ENCODE data around the gene FSD2.

The FSD2 gene

DNA sequence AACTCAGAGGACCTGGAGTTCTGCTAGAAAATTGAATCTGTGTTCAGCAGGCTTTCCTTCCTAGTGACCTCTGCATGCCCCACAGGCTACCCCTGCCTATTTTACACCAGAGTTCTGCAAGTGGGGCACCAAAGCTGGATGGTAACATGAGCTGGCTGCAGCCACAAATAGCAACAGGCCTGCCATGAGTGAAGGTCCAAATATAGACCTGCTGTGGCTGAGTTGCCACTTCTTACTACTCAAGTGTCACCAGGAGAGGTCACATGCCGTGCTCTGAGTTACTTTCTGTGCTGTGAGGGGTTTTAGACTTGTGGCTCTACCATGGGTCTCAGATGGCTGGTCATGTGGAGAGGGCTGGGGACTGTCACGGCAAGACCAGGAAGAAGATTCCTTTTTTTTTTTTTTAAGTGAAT is at the start of gene FSD2:
Gene FSD2, minus strand, starts transcription at position 76 of the 413 bp plus-strand sequence. CDS start 18,679 bp downstream, outside the sequence.
- TF ChIP-seq, protein P1, sequence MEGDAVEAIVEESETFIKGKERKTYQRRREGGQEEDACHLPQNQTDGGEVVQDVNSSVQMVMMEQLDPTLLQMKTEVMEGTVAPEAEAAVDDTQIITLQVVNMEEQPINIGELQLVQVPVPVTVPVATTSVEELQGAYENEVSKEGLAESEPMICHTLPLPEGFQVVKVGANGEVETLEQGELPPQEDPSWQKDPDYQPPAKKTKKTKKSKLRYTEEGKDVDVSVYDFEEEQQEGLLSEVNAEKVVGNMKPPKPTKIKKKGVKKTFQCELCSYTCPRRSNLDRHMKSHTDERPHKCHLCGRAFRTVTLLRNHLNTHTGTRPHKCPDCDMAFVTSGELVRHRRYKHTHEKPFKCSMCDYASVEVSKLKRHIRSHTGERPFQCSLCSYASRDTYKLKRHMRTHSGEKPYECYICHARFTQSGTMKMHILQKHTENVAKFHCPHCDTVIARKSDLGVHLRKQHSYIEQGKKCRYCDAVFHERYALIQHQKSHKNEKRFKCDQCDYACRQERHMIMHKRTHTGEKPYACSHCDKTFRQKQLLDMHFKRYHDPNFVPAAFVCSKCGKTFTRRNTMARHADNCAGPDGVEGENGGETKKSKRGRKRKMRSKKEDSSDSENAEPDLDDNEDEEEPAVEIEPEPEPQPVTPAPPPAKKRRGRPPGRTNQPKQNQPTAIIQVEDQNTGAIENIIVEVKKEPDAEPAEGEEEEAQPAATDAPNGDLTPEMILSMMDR (conservative IDR thresholded peaks at IDR 0.05; ENCODE audit: low read depth): no peak
- H3K27ac ChIP-seq: no peak within 1 kb of the TSS
- ChIA-PET CTCF (interaction anchor here (0.7 kb wide), 1 partner anchor 263 kb away, joined by 3 read pairs; no protein-coding TSS in a partner anchor), POLR2A (ENCODE audit: low non-redundant PET) (no interaction called here)
- DNase-seq (ENCODE audit: low spot score): no peak

GRCh38 chr15:82854554-82854953 is 48.7 kb upstream of the FSD2 start:
- no peak overlapping the region for H3K27ac ChIP-seq
- DNase-seq (ENCODE audit: low spot score): no peak
- TF ChIP-seq, protein P1 (conservative IDR thresholded peaks at IDR 0.05; ENCODE audit: low read depth): no peak
- ChIA-PET CTCF (no interaction called here), POLR2A (ENCODE audit: low non-redundant PET) (no interaction called here)

GRCh38 chr15:82852941-82853561 is 47.2 kb upstream of the FSD2 start:
- no peak for DNase-seq (ENCODE audit: low spot score)
- TF ChIP-seq, protein P1 (conservative IDR thresholded peaks at IDR 0.05; ENCODE audit: low read depth): no peak
- H3K27ac ChIP-seq: no peak overlapping the region
- ChIA-PET POLR2A (ENCODE audit: low non-redundant PET) (no interaction called here), CTCF (no interaction called here)

DNA sequence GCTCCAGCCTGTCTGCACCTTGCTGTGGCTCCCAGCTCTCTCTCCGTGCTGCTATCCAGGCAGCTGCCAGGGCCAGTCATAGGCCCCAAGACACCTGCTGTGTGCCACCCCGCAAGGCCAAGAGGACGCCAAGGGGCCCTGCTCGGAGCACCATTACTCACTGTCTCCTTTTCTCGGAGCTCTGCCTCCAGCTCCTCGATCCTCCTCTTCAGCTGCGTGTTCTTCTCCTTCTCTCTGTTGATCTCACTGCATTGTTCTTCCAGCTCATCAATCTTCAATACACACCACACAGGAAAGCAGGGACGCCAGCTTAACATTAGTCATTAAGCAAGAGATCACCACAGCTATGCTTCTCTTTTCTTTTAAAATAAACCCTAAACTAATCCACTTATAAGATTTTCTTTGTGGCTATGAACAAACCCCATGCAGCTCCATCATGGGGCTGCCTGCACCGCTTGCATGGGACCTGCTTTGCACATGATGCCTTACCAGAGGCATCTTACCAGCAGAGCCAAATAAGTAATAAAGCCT is 46.2 kb upstream of the FSD2 start:
- H3K27ac ChIP-seq: no peak overlapping the region
- ChIA-PET POLR2A (ENCODE audit: low non-redundant PET) (no interaction called here), CTCF (interaction anchor here (0.7 kb wide), 1 partner anchor 39 kb away, joined by 3 read pairs; no protein-coding TSS in a partner anchor)
- no peak for DNase-seq (ENCODE audit: low spot score)
- TF ChIP-seq, protein P1 (conservative IDR thresholded peaks at IDR 0.05; ENCODE audit: low read depth): no peak

- no peak for DNase-seq (ENCODE audit: low spot score)
- TF ChIP-seq, protein P1 (conservative IDR thresholded peaks at IDR 0.05; ENCODE audit: low read depth): no peak
- CTCF ChIA-PET: interaction anchor here (0.6 to 0.7 kb wide), 2 partner anchors 40 to 98 kb away, joined by 3 read pairs; no protein-coding TSS in a partner anchor
- H3K27ac ChIP-seq: no peak overlapping the region
- POLR2A ChIA-PET (ENCODE audit: low non-redundant PET): no interaction called here
Observed at GRCh38 chr15:82851306-82851850, 45.5 kb upstream of the FSD2 start.

DNA sequence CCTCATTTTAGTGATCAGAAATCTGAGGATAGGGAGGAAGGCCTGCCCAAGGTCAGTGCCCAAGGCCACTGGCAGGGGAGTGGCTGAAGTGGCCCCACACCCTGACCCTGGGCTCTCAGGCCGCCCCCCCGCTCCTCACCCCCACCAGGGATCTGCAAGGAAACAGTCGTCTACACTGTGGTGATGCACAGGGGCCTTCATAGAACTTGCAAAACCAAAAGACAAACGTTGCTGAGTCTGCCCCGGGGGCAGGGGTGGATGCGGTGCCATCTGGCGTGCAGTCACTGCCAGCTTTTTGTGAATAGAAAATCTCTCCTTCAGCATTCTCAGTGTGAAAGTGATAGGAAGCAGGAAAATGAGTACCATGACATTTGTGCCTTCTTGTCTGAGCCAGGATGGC is 44.9 kb upstream of the FSD2 start:
- DNase-seq (ENCODE audit: low spot score): no peak
- CTCF ChIA-PET: no interaction called here
- peak overlapping the region; percentile 17; the same call in 1 of the 2 replicates for H3K27ac ChIP-seq
- POLR2A ChIA-PET (ENCODE audit: low non-redundant PET): no interaction called here
- TF ChIP-seq, protein P1 (conservative IDR thresholded peaks at IDR 0.05; ENCODE audit: low read depth): no peak

Measured in RWPE1 (cell line).